AG09319 (cell line): ENCODE measurements around the gene WAS.

Experiments
- DNase-seq: peaks from one replicate; pipeline ENCODE4 v3.0.0-alpha.2; 2010; ENCODE audit warnings: low read depth; ENCODE audit errors: extremely low read depth
- TF ChIP-seq, protein P1 (sequence below): IDR thresholded peaks from 2 replicates; pipeline ENCODE4 v1.5.1; 2011; ENCODE audit warnings: low read depth, mild to moderate bottlenecking, inconsistent platforms, low read length, moderate library complexity

Gene WAS

DNA sequence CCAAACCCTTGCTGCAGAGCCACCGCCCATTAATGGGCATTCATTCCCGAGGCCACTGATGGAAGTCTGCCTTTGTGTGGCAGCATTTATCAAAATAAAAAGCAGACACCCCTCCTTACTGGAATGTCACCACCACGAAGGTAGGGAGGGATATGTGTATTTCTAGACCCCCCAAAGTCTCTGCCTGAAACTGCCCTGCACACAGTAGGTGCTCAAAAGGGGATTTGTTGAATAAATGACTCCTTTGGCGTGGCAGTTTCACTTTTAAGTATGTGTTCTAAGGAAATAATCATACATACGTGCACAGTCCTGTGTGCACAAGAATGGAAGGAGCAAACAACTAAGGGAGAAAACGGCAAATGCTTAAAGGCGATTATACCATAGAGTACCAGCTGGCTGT, 54.3 kb downstream of the WAS start:
- DNase-seq: no peak
- TF ChIP-seq, protein P1, sequence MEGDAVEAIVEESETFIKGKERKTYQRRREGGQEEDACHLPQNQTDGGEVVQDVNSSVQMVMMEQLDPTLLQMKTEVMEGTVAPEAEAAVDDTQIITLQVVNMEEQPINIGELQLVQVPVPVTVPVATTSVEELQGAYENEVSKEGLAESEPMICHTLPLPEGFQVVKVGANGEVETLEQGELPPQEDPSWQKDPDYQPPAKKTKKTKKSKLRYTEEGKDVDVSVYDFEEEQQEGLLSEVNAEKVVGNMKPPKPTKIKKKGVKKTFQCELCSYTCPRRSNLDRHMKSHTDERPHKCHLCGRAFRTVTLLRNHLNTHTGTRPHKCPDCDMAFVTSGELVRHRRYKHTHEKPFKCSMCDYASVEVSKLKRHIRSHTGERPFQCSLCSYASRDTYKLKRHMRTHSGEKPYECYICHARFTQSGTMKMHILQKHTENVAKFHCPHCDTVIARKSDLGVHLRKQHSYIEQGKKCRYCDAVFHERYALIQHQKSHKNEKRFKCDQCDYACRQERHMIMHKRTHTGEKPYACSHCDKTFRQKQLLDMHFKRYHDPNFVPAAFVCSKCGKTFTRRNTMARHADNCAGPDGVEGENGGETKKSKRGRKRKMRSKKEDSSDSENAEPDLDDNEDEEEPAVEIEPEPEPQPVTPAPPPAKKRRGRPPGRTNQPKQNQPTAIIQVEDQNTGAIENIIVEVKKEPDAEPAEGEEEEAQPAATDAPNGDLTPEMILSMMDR: no peak
